GM18508 (cell line): Measurements from ENCODE around the gene BACE1.

Experiments
- ATAC-seq: cut with Tn5 transposase; IDR thresholded peaks from one replicate; pipeline ENCODE4 v1.9.1; 2021; ENCODE audit warnings: moderate number of reproducible peaks; ENCODE audit not compliant: insufficient read depth, unreplicated experiment

Gene BACE1

GRCh38 chr11:117313091-117313490 lies 3.0 kb downstream of the BACE1 start:
- no peak for ATAC-seq

- no peak for ATAC-seq
Measured at GRCh38 chr11:117309310-117309709, 6.7 kb downstream of the BACE1 start.

- no peak for ATAC-seq
Measured at GRCh38 chr11:117305145-117305544, 10.9 kb downstream of the BACE1 start.

DNA sequence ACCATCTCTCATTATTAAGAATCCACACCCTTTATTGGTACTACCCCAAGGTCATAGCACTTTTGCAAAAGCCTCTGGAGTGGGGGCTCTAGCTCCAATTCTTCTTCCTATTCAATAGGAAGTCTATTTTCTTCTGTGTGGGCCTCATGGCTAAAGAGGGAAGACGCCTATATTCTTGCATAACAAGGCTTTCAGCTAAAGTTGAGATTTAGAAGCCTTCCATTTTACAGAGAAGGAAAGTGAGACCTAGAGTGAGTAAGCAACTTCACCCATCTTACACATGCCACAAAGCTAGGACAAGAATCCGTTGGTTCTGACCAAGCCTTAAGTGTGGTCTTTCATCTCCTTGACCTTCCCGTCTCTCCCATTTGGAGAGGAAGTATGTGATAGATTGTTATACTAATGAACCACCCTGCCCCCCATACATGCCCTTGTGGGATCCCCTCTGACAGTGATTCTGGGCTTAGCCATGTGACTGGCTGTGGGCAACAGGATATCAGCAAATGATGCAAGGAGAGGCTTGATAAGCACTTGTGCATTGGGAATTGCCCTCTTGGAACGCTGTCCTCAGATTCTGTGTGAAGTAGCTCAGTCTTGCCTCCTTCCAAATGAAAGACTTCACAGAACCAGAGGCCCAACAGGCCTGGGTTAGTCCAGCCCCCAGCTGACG lies 12.3 kb downstream of the BACE1 start:
- ATAC-seq = no peak

DNA sequence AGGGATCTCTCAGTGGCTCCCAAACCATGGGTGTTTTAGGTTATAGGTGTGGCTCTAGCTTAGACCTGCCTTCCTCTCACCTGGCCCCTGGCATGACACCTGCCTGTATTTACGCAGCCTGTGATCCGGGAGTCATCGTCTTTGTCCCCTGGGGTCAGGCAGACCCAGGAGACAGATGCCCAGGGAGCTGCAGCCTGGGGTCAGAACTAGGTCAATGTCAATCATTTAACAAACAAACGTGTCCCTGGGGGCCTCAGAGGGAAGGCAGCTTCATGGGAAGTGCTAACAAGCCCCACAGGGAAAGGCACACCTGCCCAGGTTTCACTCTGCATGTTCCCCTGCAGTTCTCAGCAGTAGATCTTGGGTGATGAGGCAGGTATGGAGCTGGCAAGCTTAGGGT lies 13.0 kb downstream of the BACE1 start:
- ATAC-seq = no peak

- ATAC-seq = no peak
Measured at GRCh38 chr11:117302228-117302627, 13.8 kb downstream of the BACE1 start.

DNA sequence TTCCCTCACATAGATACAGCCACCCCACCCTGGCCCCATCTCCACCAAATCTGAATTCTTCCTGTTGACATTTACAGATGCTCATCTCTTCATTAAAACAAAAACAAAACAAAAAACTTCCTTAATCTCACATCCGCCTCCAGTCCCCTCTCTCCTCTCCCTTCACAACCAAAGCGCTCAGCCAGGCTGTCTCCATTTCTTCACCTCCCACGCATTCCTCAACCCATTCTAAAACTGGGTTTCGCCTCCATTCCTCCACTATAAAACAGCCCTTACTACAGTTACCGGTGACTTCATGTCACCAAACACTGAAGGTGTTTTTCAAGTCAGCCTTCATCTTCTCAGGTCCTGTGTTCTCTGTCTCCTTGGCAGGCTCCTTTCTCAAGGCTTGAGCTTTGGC lies 15.3 kb downstream of the BACE1 start:
- ATAC-seq = no peak

DNA sequence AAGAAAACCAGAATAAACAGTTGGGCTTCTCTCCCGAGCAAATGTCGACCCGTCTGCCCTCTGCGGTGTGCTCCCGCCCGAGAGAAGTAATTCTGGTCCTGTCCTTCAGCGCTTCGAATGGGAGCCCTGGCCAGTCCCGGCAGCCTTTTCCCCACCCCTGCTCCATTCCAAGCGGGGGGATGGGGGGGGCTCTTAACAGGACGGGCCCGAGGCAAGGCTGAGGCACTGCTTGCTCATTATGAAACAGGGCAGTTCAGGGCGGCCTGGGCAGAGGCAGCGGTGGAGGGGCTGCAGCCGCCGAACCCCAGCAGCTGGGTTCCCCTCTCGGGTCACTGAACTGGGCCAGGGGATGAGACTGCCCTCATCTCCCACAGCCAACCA lies 15.8 kb downstream of the BACE1 start:
- ATAC-seq = no peak

- no peak for ATAC-seq
Measured at GRCh38 chr11:117299351-117300282, 16.4 kb downstream of the BACE1 start.

- ATAC-seq = no peak
Measured at GRCh38 chr11:117298195-117298594, 17.9 kb downstream of the BACE1 start.

- no peak for ATAC-seq
Measured at GRCh38 chr11:117296881-117297280, 19.2 kb downstream of the BACE1 start.

GRCh38 chr11:117295438-117296137 lies 20.5 kb downstream of the BACE1 start:
- ATAC-seq = no peak

DNA sequence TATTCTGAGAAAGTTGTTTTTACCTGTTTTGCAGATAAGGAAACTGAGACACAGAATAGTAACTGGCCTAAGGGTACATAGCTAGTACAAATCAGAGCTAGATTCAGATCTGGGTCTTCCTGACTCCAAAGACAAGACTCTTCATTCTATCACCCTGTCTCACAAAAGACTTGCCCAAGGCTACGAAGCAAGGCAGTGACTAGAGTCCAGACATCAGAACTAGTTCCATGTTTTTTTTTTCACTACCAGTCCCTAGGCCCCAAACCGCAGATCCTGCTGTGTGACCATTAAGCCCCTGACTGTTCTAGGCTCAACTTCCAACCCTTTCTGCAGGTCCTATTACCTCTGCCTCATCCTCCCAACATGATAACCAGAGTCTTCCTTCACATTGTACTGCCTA lies 23.4 kb downstream of the BACE1 start:
- no peak for ATAC-seq

DNA sequence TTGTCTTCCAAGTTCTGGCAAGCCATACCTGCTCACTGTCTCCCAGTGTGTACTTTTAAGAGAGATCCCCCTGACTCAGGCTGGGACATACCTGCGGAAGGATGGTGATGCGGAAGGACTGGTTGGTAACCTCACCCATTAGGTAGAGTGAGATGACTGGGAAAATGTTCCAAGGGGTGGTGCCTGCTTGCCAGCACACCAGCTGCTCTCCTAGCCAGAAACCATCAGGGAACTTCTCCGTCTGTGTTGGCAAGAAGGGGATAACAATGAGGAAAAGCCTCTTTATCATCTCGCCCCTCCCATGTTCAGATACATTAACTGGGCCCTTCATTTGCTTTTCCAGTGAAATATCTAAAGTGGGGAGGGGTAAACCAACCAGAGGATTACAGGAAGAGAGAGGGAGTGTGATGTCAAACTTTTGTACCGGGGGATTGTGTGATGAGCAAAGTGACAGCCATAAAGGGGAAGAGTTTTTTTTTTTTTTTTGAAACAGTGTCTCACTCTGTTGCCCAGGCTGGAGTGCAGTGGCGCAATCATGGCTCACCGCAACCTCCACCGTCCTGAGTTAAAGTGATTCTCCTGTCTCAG lies 25.2 kb downstream of the BACE1 start, which contains the start of gene BACE1-AS:
Gene BACE1-AS, plus strand, starts transcription at position 538 of the 588 bp plus-strand sequence.
- ATAC-seq = no peak

- ATAC-seq = no peak
Measured at GRCh38 chr11:117289795-117290194, 26.3 kb downstream of the BACE1 start.

DNA sequence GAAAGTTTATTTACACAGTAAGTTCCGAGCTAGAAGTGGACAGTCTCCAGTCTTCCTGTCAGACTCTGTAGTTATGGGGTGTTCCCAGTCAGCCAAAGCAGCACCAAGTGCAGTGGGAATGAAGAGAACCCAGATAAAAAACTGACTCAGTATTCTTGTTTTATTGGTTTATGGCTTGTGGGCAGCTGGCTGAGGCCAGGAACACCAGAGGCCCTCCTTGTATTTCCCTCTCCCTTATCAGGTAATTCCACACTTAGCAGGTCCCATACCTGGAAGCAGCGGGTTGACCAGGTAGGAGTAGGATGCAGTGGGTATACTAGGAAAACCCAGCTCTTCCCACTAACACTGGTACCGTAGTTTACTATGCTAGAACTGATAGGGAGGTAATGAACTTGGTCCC lies 28.4 kb downstream of the BACE1 start:
- ATAC-seq = no peak

DNA sequence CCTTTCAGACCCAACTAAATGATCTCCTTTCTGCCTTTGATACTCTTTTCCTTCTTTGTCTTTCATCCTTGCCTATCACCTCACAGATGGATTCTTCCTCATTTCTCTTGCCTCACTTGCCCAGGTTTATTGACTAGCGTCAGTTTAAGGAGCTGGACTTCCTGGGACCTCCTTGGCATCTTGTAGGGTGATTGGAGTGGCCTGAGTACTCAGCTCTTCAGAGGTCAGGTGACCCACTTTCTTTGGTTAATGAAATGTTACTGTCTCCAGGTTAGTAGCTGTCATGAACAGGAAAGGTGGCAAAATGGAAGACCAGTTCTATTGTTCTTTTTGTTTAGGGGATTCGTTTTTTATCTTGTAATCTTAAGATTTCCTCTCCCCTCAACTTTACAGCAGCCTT lies 29.5 kb downstream of the BACE1 start:
- no peak for ATAC-seq

GRCh38 chr11:117284053-117284452 lies 32.0 kb downstream of the BACE1 start:
- ATAC-seq = no peak

DNA sequence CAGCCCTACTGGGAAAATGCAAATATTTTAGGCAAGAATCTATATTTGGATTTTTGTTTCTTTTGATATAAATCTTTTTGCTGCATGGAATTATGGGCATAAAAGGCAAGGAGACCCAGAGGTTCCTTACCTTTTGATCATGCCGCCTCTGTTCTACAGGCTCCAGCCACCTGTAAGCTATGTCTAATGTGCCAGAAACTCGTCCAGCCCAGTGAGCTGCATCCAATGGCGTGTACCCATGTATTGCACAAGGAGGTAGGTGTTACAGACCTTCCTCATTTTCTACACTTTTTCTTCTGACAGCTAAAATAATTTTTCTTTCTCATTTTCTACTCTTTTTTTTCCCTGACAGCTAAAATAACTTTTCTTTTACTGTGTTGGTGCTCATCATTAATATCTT lies 33.1 kb downstream of the BACE1 start:
- no peak for ATAC-seq

- ATAC-seq = no peak
Measured at GRCh38 chr11:117281869-117282268, 34.2 kb downstream of the BACE1 start.

DNA sequence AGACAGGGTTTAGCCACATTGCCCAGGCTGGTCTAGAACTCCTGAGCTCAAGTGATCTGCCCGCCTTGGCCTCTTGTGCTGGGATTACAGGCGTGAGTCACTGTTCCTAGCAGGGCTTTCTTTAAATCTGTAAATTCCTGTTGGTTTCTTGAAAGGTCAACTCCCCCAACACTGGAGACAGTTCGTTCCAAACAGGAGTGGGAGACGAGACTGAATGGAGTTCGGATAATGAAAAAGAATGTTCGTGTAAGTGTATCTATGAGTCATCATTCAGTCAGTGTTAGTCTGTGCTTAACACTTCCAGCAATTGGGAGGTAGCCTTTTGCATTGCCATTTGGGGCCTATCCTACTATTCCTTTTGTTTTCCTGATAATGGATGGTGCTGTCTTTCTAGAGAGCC lies 34.9 kb downstream of the BACE1 start:
- no peak for ATAC-seq
